Vagina (tissue), 2 donors: Measurements from ENCODE around the gene ENAH. TPM values are rescaled to one million over a fixed set of nuclear protein-coding genes. Genes with fewer than 3 reads are reported as not detected.

Source experiments
- DNase-seq, 2 donors: peaks; one replicate each; pipeline ENCODE4 v3.0.0-alpha.2; 2017; ENCODE audit errors: extremely low spot score in 2 of 2
- H3K27ac ChIP-seq: fragments of 200-600 bp; sonication (generic); one replicate; pipeline ENCODE4 v1.5.1; 2019
- H3K27me3 ChIP-seq: fragments of 200-600 bp; sonication (generic); one replicate; pipeline ENCODE4 v1.5.1; 2019
- H3K36me3 ChIP-seq, 2 donors: fragments of 200-600 bp; sonication (generic); one replicate each; pipeline ENCODE4 v1.5.1; 2017 to 2019
- H3K4me1 ChIP-seq: fragments of 200-600 bp; sonication (generic); one replicate; pipeline ENCODE4 v1.5.1; 2019
- H3K4me3 ChIP-seq, 2 donors: fragments of 200-600 bp; sonication (generic); 1 replicate in 1 of 2; 2 replicates in 1 of 2; pipeline ENCODE4 v1.5.1; 2016 to 2019
- H3K9me3 ChIP-seq: fragments of 200-600 bp; sonication (generic); one replicate; pipeline ENCODE4 v1.5.1; 2019
- CTCF ChIP-seq, 3 experiments: fragments of 450-650 bp in 2 of 3; fragments of 200-600 bp in 1 of 3; sonication (generic) in 1 of 3; IDR thresholded peaks; one replicate each; pipeline ENCODE4 v1.5.1; 2017 to 2019; ENCODE audit warnings: antibody characterized with exemption in 3 of 3, mild to moderate bottlenecking in 2 of 3, moderate library complexity in 2 of 3
- POLR2A ChIP-seq, 2 donors: fragments of 450-650 bp; IDR thresholded peaks; one replicate each; pipeline ENCODE4 v1.6.1; 2017; ENCODE audit warnings: antibody characterized with exemption in 2 of 2, mild to moderate bottlenecking in 2 of 2, moderate library complexity in 2 of 2
- POLR2AphosphoS5 ChIP-seq, 2 donors: sonication (generic); formaldehyde crosslinking; IDR thresholded peaks; one replicate each; pipeline ENCODE4 v1.9.0; 2017; ENCODE audit warnings: antibody characterized with exemption in 2 of 2, mild to moderate bottlenecking in 2 of 2, low read depth in 1 of 2; ENCODE audit not compliant: insufficient read depth in 1 of 2
- intact Hi-C: fragments of 100-400 bp; cut with DNase I; formaldehyde crosslinking; loops from one replicate; pipeline ENCODE4 v1.15.1; 2023
- total RNA-seq: library from RNA; depleted of rRNA; stranded (reverse); fragments of >200 nt; gene quantifications from one replicate; pipeline ENCODE4 v1.2.3, GENCODE V29; 2016

Gene ENAH
- total RNA-seq, 1 donor from 2014 or later: 62.4 TPM

- no peaks in the 10 kb centered on the region for H3K9me3 ChIP-seq
- intact Hi-C loops: no loop called here
- H3K4me1 ChIP-seq: peaks cover 17% of the 10 kb centered on the region
- no peak for DNase-seq
- H3K27ac ChIP-seq: no peak overlapping the region
- TF ChIP-seq POLR2A (IDR thresholded peaks at IDR 0.05): no peak
- TF ChIP-seq CTCF (IDR thresholded peaks at IDR 0.05): no peak
- no peak for TF ChIP-seq POLR2AphosphoS5 (IDR thresholded peaks at IDR 0.05; ENCODE audit: insufficient read depth in 1 of 2, low read depth in 1 of 2)
- H3K36me3 ChIP-seq: no peaks in the 10 kb centered on the region
- H3K27me3 ChIP-seq: no peaks in the 10 kb centered on the region
- no peak overlapping the region for H3K4me3 ChIP-seq
Observed at GRCh38 chr1:225506727-225507126, 146.2 kb downstream of the ENAH start.

GRCh38 chr1:225504776-225505175 lies 148.1 kb downstream of the ENAH start:
- no peak overlapping the region for H3K27ac ChIP-seq
- intact Hi-C loops: no loop called here
- no peak overlapping the region for H3K4me3 ChIP-seq

GRCh38 chr1:225500624-225501192 lies 152.2 kb downstream of the ENAH start:
- DNase-seq: no peak
- no peak for TF ChIP-seq CTCF (IDR thresholded peaks at IDR 0.05)
- no peak for TF ChIP-seq POLR2A (IDR thresholded peaks at IDR 0.05)
- no peak for TF ChIP-seq POLR2AphosphoS5 (IDR thresholded peaks at IDR 0.05; ENCODE audit: insufficient read depth in 1 of 2, low read depth in 1 of 2)
- Histone ChIP-seq H3K4me1 (no peaks in the 10 kb centered on the region), H3K27me3 (no peaks in the 10 kb centered on the region), H3K27ac (no peak overlapping the region), H3K36me3 (no peaks in the 10 kb centered on the region), H3K9me3 (no peaks in the 10 kb centered on the region), H3K4me3 (no peak overlapping the region)
- intact Hi-C loops: no loop called here

More at GRCh38 chr1:225504776-225505175, 148.1 kb downstream of the ENAH start:
- no peak for DNase-seq
- no peaks in the 10 kb centered on the region for H3K9me3 ChIP-seq
- TF ChIP-seq CTCF (IDR thresholded peaks at IDR 0.05) (no peak), POLR2AphosphoS5 (IDR thresholded peaks at IDR 0.05; ENCODE audit: insufficient read depth in 1 of 2, low read depth in 1 of 2) (no peak), POLR2A (IDR thresholded peaks at IDR 0.05) (no peak)
- no peaks in the 10 kb centered on the region for H3K36me3 ChIP-seq
- H3K4me1 ChIP-seq: peaks cover 17% of the 10 kb centered on the region
- no peaks in the 10 kb centered on the region for H3K27me3 ChIP-seq

GRCh38 chr1:225498549-225499136 lies 154.3 kb downstream of the ENAH start:
- Histone ChIP-seq H3K4me3 (no peak overlapping the region), H3K9me3 (no peaks in the 10 kb centered on the region), H3K27me3 (no peaks in the 10 kb centered on the region), H3K4me1 (no peaks in the 10 kb centered on the region), H3K27ac (no peak overlapping the region), H3K36me3 (no peaks in the 10 kb centered on the region)
- DNase-seq: no peak
- intact Hi-C loops: no loop called here
- TF ChIP-seq POLR2AphosphoS5 (IDR thresholded peaks at IDR 0.05; ENCODE audit: insufficient read depth in 1 of 2, low read depth in 1 of 2) (no peak), CTCF (IDR thresholded peaks at IDR 0.05) (no peak), POLR2A (IDR thresholded peaks at IDR 0.05) (no peak)

- Histone ChIP-seq H3K27me3 (no peaks in the 10 kb centered on the region), H3K36me3 (no peaks in the 10 kb centered on the region), H3K27ac (no peak overlapping the region), H3K9me3 (no peaks in the 10 kb centered on the region), H3K4me1 (no peaks in the 10 kb centered on the region), H3K4me3 (no peak overlapping the region)
- TF ChIP-seq CTCF (IDR thresholded peaks at IDR 0.05): no peak
- no peak for TF ChIP-seq POLR2AphosphoS5 (IDR thresholded peaks at IDR 0.05; ENCODE audit: insufficient read depth in 1 of 2, low read depth in 1 of 2)
- TF ChIP-seq POLR2A (IDR thresholded peaks at IDR 0.05): no peak
- intact Hi-C loops: no loop called here
- DNase-seq: no peak
Observed at GRCh38 chr1:225494789-225495359, 158.0 kb downstream of the ENAH start.
